ENCODE measurements around the gene YAP1. TPM values are rescaled to one million over a fixed set of nuclear protein-coding genes. Genes with fewer than 3 reads are reported as not detected.
A peak's percentile ranks its signal among the peaks of the same experiment; 100 is the strongest.

The YAP1 gene
- total and polyA plus RNA-seq, 2 donors (not counting 1 experiment from before 2014, with no cell fraction given), result 116 to 169 TPM

- Histone ChIP-seq H3K27ac (ENCODE audit: insufficient read depth, low read length) (peak overlapping the region; percentile 94), H3K36me3 (ENCODE audit: control insufficient read depth, insufficient read depth, low read length) (no peaks in the 10 kb centered on the region), H3K4me1 (ENCODE audit: control insufficient read depth, extremely low read depth, insufficient read depth, low read length) (peaks cover 9% of the 10 kb centered on the region), H3K4me2 (ENCODE audit: extremely low read depth, insufficient read depth, low read length) (peak overlapping the region; percentile 76), H3K4me3 (replicated peaks in 1 of 4; ENCODE audit: control extremely low read depth in 1 of 4, insufficient read depth in 1 of 4, low read depth in 3 of 4, low read length in 4 of 4) (peak overlapping the region; percentile 58 to 76 (median 74)), H3K9me3 (ENCODE audit: control insufficient read depth, insufficient read depth, low read depth, low read length) (no peaks in the 10 kb centered on the region), H3K79me2 (ENCODE audit: control insufficient read depth, insufficient read depth, low read length) (peaks cover 28% of the 10 kb centered on the region), H3K27me3 (ENCODE audit: control insufficient read depth, insufficient read depth, low read length) (no peaks in the 10 kb centered on the region), H2AFZ (ENCODE audit: low read length) (no peak overlapping the region), H3K9ac (ENCODE audit: insufficient read depth, low read length) (no peak overlapping the region), H4K20me1 (ENCODE audit: control insufficient read depth, extremely low read depth, insufficient read depth, low read length) (no peaks in the 10 kb centered on the region)
- DNase-seq (ENCODE audit: low read depth in 2 of 2), result no peak
- TF ChIP-seq, protein P1, sequence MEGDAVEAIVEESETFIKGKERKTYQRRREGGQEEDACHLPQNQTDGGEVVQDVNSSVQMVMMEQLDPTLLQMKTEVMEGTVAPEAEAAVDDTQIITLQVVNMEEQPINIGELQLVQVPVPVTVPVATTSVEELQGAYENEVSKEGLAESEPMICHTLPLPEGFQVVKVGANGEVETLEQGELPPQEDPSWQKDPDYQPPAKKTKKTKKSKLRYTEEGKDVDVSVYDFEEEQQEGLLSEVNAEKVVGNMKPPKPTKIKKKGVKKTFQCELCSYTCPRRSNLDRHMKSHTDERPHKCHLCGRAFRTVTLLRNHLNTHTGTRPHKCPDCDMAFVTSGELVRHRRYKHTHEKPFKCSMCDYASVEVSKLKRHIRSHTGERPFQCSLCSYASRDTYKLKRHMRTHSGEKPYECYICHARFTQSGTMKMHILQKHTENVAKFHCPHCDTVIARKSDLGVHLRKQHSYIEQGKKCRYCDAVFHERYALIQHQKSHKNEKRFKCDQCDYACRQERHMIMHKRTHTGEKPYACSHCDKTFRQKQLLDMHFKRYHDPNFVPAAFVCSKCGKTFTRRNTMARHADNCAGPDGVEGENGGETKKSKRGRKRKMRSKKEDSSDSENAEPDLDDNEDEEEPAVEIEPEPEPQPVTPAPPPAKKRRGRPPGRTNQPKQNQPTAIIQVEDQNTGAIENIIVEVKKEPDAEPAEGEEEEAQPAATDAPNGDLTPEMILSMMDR (conservative IDR thresholded peaks at IDR 0.05 in 1 of 2, IDR thresholded peaks at IDR 0.05 in 1 of 2; ENCODE audit: low read depth in 1 of 2, low read length in 2 of 2), result no peak
- TF ChIP-seq EZH2 (IDR thresholded peaks at IDR 0.05; ENCODE audit: low read length, missing control alignments), result no peak
These were observed 1.4 kb upstream of the YAP1 start for GRCh38 chr11:102108734-102109440.

GRCh38 chr11:102110761-102111010, 439 bp downstream of the YAP1 start:
- Histone ChIP-seq H3K9ac (ENCODE audit: insufficient read depth, low read length) (peak overlapping the region; percentile 94), H3K4me1 (ENCODE audit: control insufficient read depth, extremely low read depth, insufficient read depth, low read length) (peaks cover 17% of the 10 kb centered on the region), H3K9me3 (ENCODE audit: control insufficient read depth, insufficient read depth, low read depth, low read length) (no peaks in the 10 kb centered on the region), H4K20me1 (ENCODE audit: control insufficient read depth, extremely low read depth, insufficient read depth, low read length) (no peaks in the 10 kb centered on the region), H3K27ac (ENCODE audit: insufficient read depth, low read length) (peak overlapping the region; percentile 94), H3K27me3 (ENCODE audit: control insufficient read depth, insufficient read depth, low read length) (no peaks in the 10 kb centered on the region), H3K4me2 (ENCODE audit: extremely low read depth, insufficient read depth, low read length) (no peak overlapping the region), H2AFZ (ENCODE audit: low read length) (no peak overlapping the region), H3K36me3 (ENCODE audit: control insufficient read depth, insufficient read depth, low read length) (no peaks in the 10 kb centered on the region), H3K4me3 (replicated peaks in 1 of 4; ENCODE audit: control extremely low read depth in 1 of 4, insufficient read depth in 1 of 4, low read depth in 3 of 4, low read length in 4 of 4) (peak overlapping the region; percentile 73 to 95 (median 76)), H3K79me2 (ENCODE audit: control insufficient read depth, insufficient read depth, low read length) (peaks cover 46% of the 10 kb centered on the region)
- DNase-seq (ENCODE audit: low read depth in 2 of 2), result no peak
- TF ChIP-seq, protein P1 (conservative IDR thresholded peaks at IDR 0.05 in 1 of 2, IDR thresholded peaks at IDR 0.05 in 1 of 2; ENCODE audit: low read depth in 1 of 2, low read length in 2 of 2), result no peak
- TF ChIP-seq EZH2 (IDR thresholded peaks at IDR 0.05; ENCODE audit: low read length, missing control alignments), result no peak

DNA sequence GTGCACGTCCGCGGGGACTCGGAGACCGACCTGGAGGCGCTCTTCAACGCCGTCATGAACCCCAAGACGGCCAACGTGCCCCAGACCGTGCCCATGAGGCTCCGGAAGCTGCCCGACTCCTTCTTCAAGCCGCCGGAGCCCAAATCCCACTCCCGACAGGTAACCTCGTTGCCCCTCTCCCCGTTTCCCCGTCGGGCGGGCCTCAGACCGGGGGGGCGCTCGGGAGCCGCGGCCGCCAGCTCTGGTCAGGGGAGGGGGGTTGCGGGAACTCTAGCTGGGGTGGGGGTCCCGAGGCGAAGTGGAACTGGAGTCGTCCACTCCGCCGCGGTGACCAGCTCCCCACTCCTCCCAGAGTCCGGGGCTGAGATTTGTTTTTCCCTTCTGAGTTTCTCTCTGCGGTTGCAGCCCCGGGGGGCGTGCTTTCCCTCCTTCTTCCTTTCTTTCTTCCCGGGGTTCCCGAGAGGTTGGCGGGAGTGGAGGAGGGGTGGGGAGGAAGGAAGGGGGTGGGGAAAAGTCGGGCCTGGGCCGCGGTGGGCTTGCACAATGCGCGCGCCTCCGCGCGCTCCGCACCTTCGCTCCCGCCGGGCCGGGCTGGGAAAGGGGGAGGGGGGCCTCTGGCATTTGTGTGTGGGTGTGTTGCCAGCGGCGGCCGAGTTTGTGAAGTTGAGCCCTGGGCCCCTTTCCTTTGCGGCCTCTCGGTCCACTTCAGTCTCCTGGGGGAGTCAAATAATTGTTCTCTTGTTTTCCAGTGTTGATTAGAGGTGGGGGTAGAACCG, 952 bp downstream of the YAP1 start:
- H3K27me3 ChIP-seq (ENCODE audit: control insufficient read depth, insufficient read depth, low read length), result no peaks in the 10 kb centered on the region
- H2AFZ ChIP-seq (ENCODE audit: low read length), result no peak overlapping the region
- H3K79me2 ChIP-seq (ENCODE audit: control insufficient read depth, insufficient read depth, low read length), result peaks cover 51% of the 10 kb centered on the region
- H3K9ac ChIP-seq (ENCODE audit: insufficient read depth, low read length), result peak overlapping the region; percentile 94
- peak; percentile 84 to 88 for DNase-seq (ENCODE audit: low read depth in 2 of 2)
- H3K4me1 ChIP-seq (ENCODE audit: control insufficient read depth, extremely low read depth, insufficient read depth, low read length), result peaks cover 18% of the 10 kb centered on the region
- no peaks in the 10 kb centered on the region for H3K36me3 ChIP-seq (ENCODE audit: control insufficient read depth, insufficient read depth, low read length)
- peak overlapping the region; percentile 73 to 95 (median 76) for H3K4me3 ChIP-seq (replicated peaks in 1 of 4; ENCODE audit: control extremely low read depth in 1 of 4, insufficient read depth in 1 of 4, low read depth in 3 of 4, low read length in 4 of 4)
- no peaks in the 10 kb centered on the region for H4K20me1 ChIP-seq (ENCODE audit: control insufficient read depth, extremely low read depth, insufficient read depth, low read length)
- H3K4me2 ChIP-seq (ENCODE audit: extremely low read depth, insufficient read depth, low read length), result peak overlapping the region; percentile 64
- no peaks in the 10 kb centered on the region for H3K9me3 ChIP-seq (ENCODE audit: control insufficient read depth, insufficient read depth, low read depth, low read length)
- TF ChIP-seq, protein P1 (conservative IDR thresholded peaks at IDR 0.05 in 1 of 2, IDR thresholded peaks at IDR 0.05 in 1 of 2; ENCODE audit: low read depth in 1 of 2, low read length in 2 of 2), result peak in 1 of 2 donors; percentile 6
- no peak for TF ChIP-seq EZH2 (IDR thresholded peaks at IDR 0.05; ENCODE audit: low read length, missing control alignments)
- peak overlapping the region; percentile 94 for H3K27ac ChIP-seq (ENCODE audit: insufficient read depth, low read length)
